Measurements from ENCODE around the gene ALOX12.
"Not testable (repeated sequence)": the region's sequence is repeated elsewhere in the genome, so short reads cannot be mapped to it uniquely, and the experiment has no call there.

DNA sequence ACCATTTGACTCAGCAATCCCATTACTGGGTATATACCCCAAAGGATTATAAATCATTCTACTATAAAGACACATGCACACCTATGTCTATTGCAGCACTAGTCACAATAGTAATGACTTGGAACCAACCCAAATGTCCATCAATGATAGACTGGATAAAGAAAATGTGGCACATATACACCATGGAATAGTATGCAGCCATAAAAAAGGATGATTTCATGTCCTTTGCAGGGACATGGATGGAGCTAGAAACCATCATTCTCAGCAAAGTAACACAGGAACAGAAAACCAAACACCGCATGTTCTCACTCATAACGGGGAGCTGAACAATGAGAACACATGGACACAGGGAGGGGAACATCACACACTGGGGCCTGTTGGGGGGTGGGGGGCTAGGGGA is 44.9 kb upstream of the ALOX12 start:
- TF ChIP-seq POLR2A (IDR thresholded peaks at IDR 0.05; ENCODE audit: low read length); GATA1 (IDR thresholded peaks at IDR 0.05; ENCODE audit: low read depth, low read length): not testable (repeated sequence)

Measured in erythroblast (primary cell).